Measurements from ENCODE around the gene MARVELD3.

Gene MARVELD3

GRCh38 chr16:71623597-71623996 is 2.4 kb upstream of the MARVELD3 start:
- DNase-seq (ENCODE audit: low spot score) = no peak

GRCh38 chr16:71625113-71625850 is 702 bp upstream of the MARVELD3 start:
- no peak for DNase-seq (ENCODE audit: low spot score)

- DNase-seq (ENCODE audit: low spot score) = no peak
Observed at GRCh38 chr16:71626858-71627213, 852 bp downstream of the MARVELD3 start.

GRCh38 chr16:71627731-71628181 is 1.8 kb downstream of the MARVELD3 start:
- no peak for DNase-seq (ENCODE audit: low spot score)

GRCh38 chr16:71628810-71629209 is 2.8 kb downstream of the MARVELD3 start:
- DNase-seq (ENCODE audit: low spot score) = no peak

GRCh38 chr16:71629278-71630016 is 3.5 kb downstream of the MARVELD3 start:
- DNase-seq (ENCODE audit: low spot score) = no peak

GRCh38 chr16:71630808-71631207 is 4.8 kb downstream of the MARVELD3 start:
- no peak for DNase-seq (ENCODE audit: low spot score)

- no peak for DNase-seq (ENCODE audit: low spot score)
Observed at GRCh38 chr16:71631776-71632175, 5.8 kb downstream of the MARVELD3 start.

- DNase-seq (ENCODE audit: low spot score) = no peak
Observed at GRCh38 chr16:71635632-71636031, 9.6 kb downstream of the MARVELD3 start.

GRCh38 chr16:71637398-71637797 is 11.4 kb downstream of the MARVELD3 start:
- DNase-seq (ENCODE audit: low spot score) = no peak

GRCh38 chr16:71645450-71645849 is 19.5 kb downstream of the MARVELD3 start:
- DNase-seq (ENCODE audit: low spot score) = peak; percentile 20

- no peak for DNase-seq (ENCODE audit: low spot score)
Observed at GRCh38 chr16:71647391-71647790, 21.4 kb downstream of the MARVELD3 start.

GRCh38 chr16:71648162-71648561 is 22.2 kb downstream of the MARVELD3 start:
- peak; percentile 21 for DNase-seq (ENCODE audit: low spot score)

GRCh38 chr16:71648921-71649320 is 22.9 kb downstream of the MARVELD3 start:
- no peak for DNase-seq (ENCODE audit: low spot score)

GRCh38 chr16:71649704-71650103 is 23.7 kb downstream of the MARVELD3 start:
- DNase-seq (ENCODE audit: low spot score) = no peak

- DNase-seq (ENCODE audit: low spot score) = no peak
Observed at GRCh38 chr16:71658771-71659170, 32.8 kb downstream of the MARVELD3 start.

- DNase-seq (ENCODE audit: low spot score) = no peak
Observed at GRCh38 chr16:71659471-71659870, 33.5 kb downstream of the MARVELD3 start.

- no peak for DNase-seq (ENCODE audit: low spot score)
Observed at GRCh38 chr16:71666264-71666663, 40.3 kb downstream of the MARVELD3 start.

- no peak for DNase-seq (ENCODE audit: low spot score)
Observed at GRCh38 chr16:71666928-71667707, 41.1 kb downstream of the MARVELD3 start.

GRCh38 chr16:71669926-71670536 is 44.0 kb downstream of the MARVELD3 start:
- DNase-seq (ENCODE audit: low spot score) = no peak

- no peak for DNase-seq (ENCODE audit: low spot score)
Observed at GRCh38 chr16:71670537-71670936, 44.6 kb downstream of the MARVELD3 start.

- DNase-seq (ENCODE audit: low spot score) = no peak
Observed at GRCh38 chr16:71671165-71671564, 45.2 kb downstream of the MARVELD3 start.
